ENCODE results near the gene SEPTIN10.
"Not testable (repeated sequence)": the region's sequence is repeated elsewhere in the genome, so short reads cannot be mapped to it uniquely, and the experiment has no call there.

Gene SEPTIN10

GRCh38 chr2:109632158-109632789 is 18.5 kb upstream of the SEPTIN10 start:
- no peaks in the 10 kb centered on the region for H3K36me3 ChIP-seq (ENCODE audit: control insufficient read depth, insufficient read depth, low read length)
- no peaks in the 10 kb centered on the region for H3K4me1 ChIP-seq (ENCODE audit: control insufficient read depth, insufficient read depth, low read length)
- no peaks in the 10 kb centered on the region for H3K27me3 ChIP-seq (ENCODE audit: control insufficient read depth, insufficient read depth, low read length)
- no peaks in the 10 kb centered on the region for H3K9me3 ChIP-seq (ENCODE audit: control insufficient read depth, insufficient read depth, low read length)
- no peak overlapping the region for H3K27ac ChIP-seq (ENCODE audit: low read length)
- WGBS (ENCODE audit: insufficient coverage, insufficient read length), result no CpG with 5 or more reads among the region's 14 CpGs
- H3K4me3 ChIP-seq (ENCODE audit: low read length), result no peak overlapping the region
- DNase-seq (ENCODE audit: low read depth, low spot score), result no peak

- H3K4me3 ChIP-seq (ENCODE audit: low read length), result no peak overlapping the region
- WGBS (ENCODE audit: insufficient coverage, insufficient read length), result no CpG with 5 or more reads among the region's 3 CpGs
- no peak for DNase-seq (ENCODE audit: low read depth, low spot score)
- H3K27me3 ChIP-seq (ENCODE audit: control insufficient read depth, insufficient read depth, low read length), result no peaks in the 10 kb centered on the region
- no peaks in the 10 kb centered on the region for H3K4me1 ChIP-seq (ENCODE audit: control insufficient read depth, insufficient read depth, low read length)
- no peak overlapping the region for H3K27ac ChIP-seq (ENCODE audit: low read length)
- no peaks in the 10 kb centered on the region for H3K36me3 ChIP-seq (ENCODE audit: control insufficient read depth, insufficient read depth, low read length)
- no peaks in the 10 kb centered on the region for H3K9me3 ChIP-seq (ENCODE audit: control insufficient read depth, insufficient read depth, low read length)
These were observed 18.0 kb upstream of the SEPTIN10 start for GRCh38 chr2:109631741-109632140.

GRCh38 chr2:109630441-109631430 is 17.0 kb upstream of the SEPTIN10 start:
- 100% methylated on average over 2 of the region's 19 CpGs for WGBS (ENCODE audit: insufficient coverage, insufficient read length)
- Histone ChIP-seq H3K4me1 (ENCODE audit: control insufficient read depth, insufficient read depth, low read length) (no peaks in the 10 kb centered on the region), H3K4me3 (ENCODE audit: low read length) (no peak overlapping the region), H3K9me3 (ENCODE audit: control insufficient read depth, insufficient read depth, low read length) (no peaks in the 10 kb centered on the region), H3K36me3 (ENCODE audit: control insufficient read depth, insufficient read depth, low read length) (no peaks in the 10 kb centered on the region), H3K27me3 (ENCODE audit: control insufficient read depth, insufficient read depth, low read length) (no peaks in the 10 kb centered on the region), H3K27ac (ENCODE audit: low read length) (no peak overlapping the region)
- no peak for DNase-seq (ENCODE audit: low read depth, low spot score)

GRCh38 chr2:109629867-109630266 is 16.1 kb upstream of the SEPTIN10 start:
- no peak for DNase-seq (ENCODE audit: low read depth, low spot score)
- Histone ChIP-seq H3K9me3 (ENCODE audit: control insufficient read depth, insufficient read depth, low read length) (no peaks in the 10 kb centered on the region), H3K36me3 (ENCODE audit: control insufficient read depth, insufficient read depth, low read length) (no peaks in the 10 kb centered on the region), H3K4me3 (ENCODE audit: low read length) (no peak overlapping the region), H3K27me3 (ENCODE audit: control insufficient read depth, insufficient read depth, low read length) (no peaks in the 10 kb centered on the region), H3K4me1 (ENCODE audit: control insufficient read depth, insufficient read depth, low read length) (no peaks in the 10 kb centered on the region), H3K27ac (ENCODE audit: low read length) (no peak overlapping the region)
- WGBS (ENCODE audit: insufficient coverage, insufficient read length), result no CpG with 5 or more reads among the region's 3 CpGs

- not testable (repeated sequence) for H3K27me3 ChIP-seq (ENCODE audit: control insufficient read depth, insufficient read depth, low read length); H3K27ac ChIP-seq (ENCODE audit: low read length); H3K4me3 ChIP-seq (ENCODE audit: low read length); H3K4me1 ChIP-seq (ENCODE audit: control insufficient read depth, insufficient read depth, low read length); H3K9me3 ChIP-seq (ENCODE audit: control insufficient read depth, insufficient read depth, low read length); H3K36me3 ChIP-seq (ENCODE audit: control insufficient read depth, insufficient read depth, low read length); DNase-seq (ENCODE audit: low read depth, low spot score)
- no CpG with 5 or more reads among the region's 7 CpGs for WGBS (ENCODE audit: insufficient coverage, insufficient read length)
These were observed 14.6 kb upstream of the SEPTIN10 start for GRCh38 chr2:109628321-109628720.

GRCh38 chr2:109624339-109624738 is 10.6 kb upstream of the SEPTIN10 start:
- H3K27ac ChIP-seq (ENCODE audit: low read length), result no peak overlapping the region
- no peaks in the 10 kb centered on the region for H3K36me3 ChIP-seq (ENCODE audit: control insufficient read depth, insufficient read depth, low read length)
- no peaks in the 10 kb centered on the region for H3K9me3 ChIP-seq (ENCODE audit: control insufficient read depth, insufficient read depth, low read length)
- H3K4me3 ChIP-seq (ENCODE audit: low read length), result no peak overlapping the region
- WGBS (ENCODE audit: insufficient coverage, insufficient read length), result no CpG with 5 or more reads among the region's 4 CpGs
- no peaks in the 10 kb centered on the region for H3K4me1 ChIP-seq (ENCODE audit: control insufficient read depth, insufficient read depth, low read length)
- H3K27me3 ChIP-seq (ENCODE audit: control insufficient read depth, insufficient read depth, low read length), result no peaks in the 10 kb centered on the region
- DNase-seq (ENCODE audit: low read depth, low spot score), result no peak

GRCh38 chr2:109623923-109624322 is 10.2 kb upstream of the SEPTIN10 start:
- Histone ChIP-seq H3K4me3 (ENCODE audit: low read length) (no peak overlapping the region), H3K4me1 (ENCODE audit: control insufficient read depth, insufficient read depth, low read length) (no peaks in the 10 kb centered on the region), H3K27ac (ENCODE audit: low read length) (no peak overlapping the region), H3K36me3 (ENCODE audit: control insufficient read depth, insufficient read depth, low read length) (no peaks in the 10 kb centered on the region), H3K9me3 (ENCODE audit: control insufficient read depth, insufficient read depth, low read length) (no peaks in the 10 kb centered on the region), H3K27me3 (ENCODE audit: control insufficient read depth, insufficient read depth, low read length) (no peaks in the 10 kb centered on the region)
- no CpG with 5 or more reads among the region's 4 CpGs for WGBS (ENCODE audit: insufficient coverage, insufficient read length)
- no peak for DNase-seq (ENCODE audit: low read depth, low spot score)

GRCh38 chr2:109623297-109623696 is 9.5 kb upstream of the SEPTIN10 start:
- Histone ChIP-seq H3K36me3 (ENCODE audit: control insufficient read depth, insufficient read depth, low read length) (no peaks in the 10 kb centered on the region), H3K27me3 (ENCODE audit: control insufficient read depth, insufficient read depth, low read length) (no peaks in the 10 kb centered on the region), H3K4me3 (ENCODE audit: low read length) (no peak overlapping the region), H3K9me3 (ENCODE audit: control insufficient read depth, insufficient read depth, low read length) (no peaks in the 10 kb centered on the region), H3K27ac (ENCODE audit: low read length) (no peak overlapping the region), H3K4me1 (ENCODE audit: control insufficient read depth, insufficient read depth, low read length) (no peaks in the 10 kb centered on the region)
- WGBS (ENCODE audit: insufficient coverage, insufficient read length), result no CpG with 5 or more reads among the region's 5 CpGs
- no peak for DNase-seq (ENCODE audit: low read depth, low spot score)

GRCh38 chr2:109619032-109619615 is 5.4 kb upstream of the SEPTIN10 start:
- no peaks in the 10 kb centered on the region for H3K27me3 ChIP-seq (ENCODE audit: control insufficient read depth, insufficient read depth, low read length)
- DNase-seq (ENCODE audit: low read depth, low spot score), result no peak
- H3K36me3 ChIP-seq (ENCODE audit: control insufficient read depth, insufficient read depth, low read length), result no peaks in the 10 kb centered on the region
- no peaks in the 10 kb centered on the region for H3K9me3 ChIP-seq (ENCODE audit: control insufficient read depth, insufficient read depth, low read length)
- H3K4me1 ChIP-seq (ENCODE audit: control insufficient read depth, insufficient read depth, low read length), result 0 out of 2 replicates have a peak, but pooled peaks cover 1% of the 10 kb centered on the region
- H3K4me3 ChIP-seq (ENCODE audit: low read length), result no peak overlapping the region
- no peak overlapping the region for H3K27ac ChIP-seq (ENCODE audit: low read length)
- no CpG with 5 or more reads among the region's 4 CpGs for WGBS (ENCODE audit: insufficient coverage, insufficient read length)

- no peak for DNase-seq (ENCODE audit: low read depth, low spot score)
- no CpG with 5 or more reads among the region's 5 CpGs for WGBS (ENCODE audit: insufficient coverage, insufficient read length)
- no peak overlapping the region for H3K27ac ChIP-seq (ENCODE audit: low read length)
These were observed 2.4 kb upstream of the SEPTIN10 start for GRCh38 chr2:109616184-109616583.

More at GRCh38 chr2:109616184-109616583, 2.4 kb upstream of the SEPTIN10 start:
- peak overlapping the region; percentile 78; the same call in 1 of the 2 replicates for H3K4me3 ChIP-seq (ENCODE audit: low read length)
- no peaks in the 10 kb centered on the region for H3K27me3 ChIP-seq (ENCODE audit: control insufficient read depth, insufficient read depth, low read length)
- 0 out of 2 replicates have a peak, but pooled peaks cover 1% of the 10 kb centered on the region for H3K4me1 ChIP-seq (ENCODE audit: control insufficient read depth, insufficient read depth, low read length)
- no peaks in the 10 kb centered on the region for H3K9me3 ChIP-seq (ENCODE audit: control insufficient read depth, insufficient read depth, low read length)
- H3K36me3 ChIP-seq (ENCODE audit: control insufficient read depth, insufficient read depth, low read length), result no peaks in the 10 kb centered on the region

All from iPS DF 6.9 (cell line).